ENCODE results near the gene RNGTT.

DNA sequence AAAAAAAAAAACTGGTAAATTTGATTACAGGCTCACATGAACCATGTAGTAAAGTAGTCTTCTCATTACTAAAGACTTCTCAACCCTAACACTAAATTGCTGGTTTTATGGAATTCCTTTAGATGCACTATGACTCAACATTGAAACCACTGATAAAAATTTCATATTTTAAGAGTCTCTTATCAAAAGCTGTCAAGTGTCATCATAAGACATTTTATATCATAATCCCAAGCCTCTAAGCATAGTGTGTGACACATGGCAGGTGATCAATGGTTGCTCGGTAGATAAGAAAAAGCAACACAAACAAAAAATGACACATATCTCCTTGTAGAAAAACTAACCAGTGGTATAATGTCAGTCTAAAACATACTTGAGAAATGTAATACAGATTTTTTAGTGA is 258.4 kb downstream of the RNGTT start:
- TF ChIP-seq, protein P1, sequence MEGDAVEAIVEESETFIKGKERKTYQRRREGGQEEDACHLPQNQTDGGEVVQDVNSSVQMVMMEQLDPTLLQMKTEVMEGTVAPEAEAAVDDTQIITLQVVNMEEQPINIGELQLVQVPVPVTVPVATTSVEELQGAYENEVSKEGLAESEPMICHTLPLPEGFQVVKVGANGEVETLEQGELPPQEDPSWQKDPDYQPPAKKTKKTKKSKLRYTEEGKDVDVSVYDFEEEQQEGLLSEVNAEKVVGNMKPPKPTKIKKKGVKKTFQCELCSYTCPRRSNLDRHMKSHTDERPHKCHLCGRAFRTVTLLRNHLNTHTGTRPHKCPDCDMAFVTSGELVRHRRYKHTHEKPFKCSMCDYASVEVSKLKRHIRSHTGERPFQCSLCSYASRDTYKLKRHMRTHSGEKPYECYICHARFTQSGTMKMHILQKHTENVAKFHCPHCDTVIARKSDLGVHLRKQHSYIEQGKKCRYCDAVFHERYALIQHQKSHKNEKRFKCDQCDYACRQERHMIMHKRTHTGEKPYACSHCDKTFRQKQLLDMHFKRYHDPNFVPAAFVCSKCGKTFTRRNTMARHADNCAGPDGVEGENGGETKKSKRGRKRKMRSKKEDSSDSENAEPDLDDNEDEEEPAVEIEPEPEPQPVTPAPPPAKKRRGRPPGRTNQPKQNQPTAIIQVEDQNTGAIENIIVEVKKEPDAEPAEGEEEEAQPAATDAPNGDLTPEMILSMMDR (conservative IDR thresholded peaks at IDR 0.05) = no peak
- no peak for TF ChIP-seq ZFX (IDR thresholded peaks at IDR 0.05)

Measured in C4-2B (cell line).